D341Med (cell line): ENCODE results near the gene TRIO.

Experiments
- DNase-seq: peaks from one replicate; pipeline ENCODE4 v3.0.0; 2012; ENCODE audit warnings: low spot score

Gene TRIO

DNA sequence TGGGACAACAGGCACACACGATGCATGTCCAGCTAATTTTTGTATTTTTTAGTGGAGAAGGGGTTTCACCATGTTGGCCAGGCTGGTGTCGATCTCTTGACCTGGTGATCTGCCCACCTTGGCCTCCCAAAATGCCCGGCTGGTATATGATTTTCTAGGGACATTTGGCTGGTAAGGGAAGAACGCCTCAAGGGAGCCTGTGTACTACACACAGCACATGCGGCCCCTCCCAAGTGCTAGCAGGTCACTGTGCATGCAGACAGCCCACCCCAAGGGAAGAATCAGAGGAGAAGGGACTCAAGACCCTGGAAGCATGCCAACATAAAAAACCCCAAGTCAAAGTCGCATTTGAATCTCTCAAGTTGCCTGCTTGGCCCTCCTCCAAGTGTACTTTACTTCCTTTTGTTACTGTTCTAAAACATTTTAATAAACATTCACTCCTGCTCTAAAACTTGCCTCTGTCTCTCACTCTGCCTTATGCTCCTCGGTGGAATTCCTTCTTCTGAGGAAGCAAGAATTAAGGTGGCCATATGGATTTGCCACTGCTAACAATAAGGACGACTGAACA is 414.1 kb downstream of the TRIO start:
- no peak for DNase-seq

DNA sequence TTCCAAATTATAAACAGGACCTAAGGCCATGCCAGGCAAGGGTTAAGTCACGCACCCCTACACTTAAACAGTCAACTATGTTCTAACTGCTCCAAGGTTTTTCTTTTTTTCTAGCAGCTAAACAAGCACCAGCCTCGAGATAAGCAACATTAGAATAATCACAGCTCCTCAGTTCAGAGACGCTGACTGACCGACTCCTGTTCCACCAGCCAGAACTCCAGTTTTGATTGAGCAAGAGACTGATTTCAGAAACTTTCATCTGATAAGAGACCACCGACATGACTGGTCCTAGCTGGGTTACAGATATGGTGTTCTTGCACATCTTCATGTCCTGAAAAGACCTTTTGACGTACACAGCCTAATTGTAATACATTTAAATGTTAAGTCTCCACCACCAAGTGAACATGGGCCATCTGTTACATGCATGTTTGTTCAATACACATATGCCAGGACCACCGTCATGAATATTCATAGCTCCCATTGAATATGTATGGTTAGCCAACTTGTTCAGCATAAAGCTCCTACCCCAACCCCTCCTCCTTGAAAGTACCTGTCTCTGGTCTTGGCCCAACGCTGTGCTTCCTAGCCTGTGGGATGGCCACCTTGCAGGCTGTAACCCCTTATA is 414.8 kb downstream of the TRIO start:
- DNase-seq: no peak
